ENCODE results near the gene GABRG1.

DNA sequence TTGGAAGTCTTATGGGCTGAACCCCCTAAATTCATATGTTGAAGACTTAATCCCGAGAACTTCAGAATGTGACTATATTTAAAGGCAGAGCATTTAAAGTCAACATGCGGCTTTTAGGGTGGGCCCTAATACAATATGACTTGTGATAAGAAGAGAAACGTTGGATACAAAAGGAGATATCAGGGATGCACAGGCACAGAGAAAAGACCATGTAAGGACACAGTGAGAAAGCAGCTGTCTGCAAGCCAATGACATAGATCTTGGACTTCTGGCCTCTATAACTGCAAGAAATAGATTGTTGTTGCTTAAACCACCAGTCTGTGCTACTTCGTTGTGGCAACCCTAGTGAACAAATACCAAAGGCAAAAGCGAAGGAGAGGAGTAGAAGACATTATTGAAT, 42.2 kb downstream of the GABRG1 start:
- TF ChIP-seq, protein P1, sequence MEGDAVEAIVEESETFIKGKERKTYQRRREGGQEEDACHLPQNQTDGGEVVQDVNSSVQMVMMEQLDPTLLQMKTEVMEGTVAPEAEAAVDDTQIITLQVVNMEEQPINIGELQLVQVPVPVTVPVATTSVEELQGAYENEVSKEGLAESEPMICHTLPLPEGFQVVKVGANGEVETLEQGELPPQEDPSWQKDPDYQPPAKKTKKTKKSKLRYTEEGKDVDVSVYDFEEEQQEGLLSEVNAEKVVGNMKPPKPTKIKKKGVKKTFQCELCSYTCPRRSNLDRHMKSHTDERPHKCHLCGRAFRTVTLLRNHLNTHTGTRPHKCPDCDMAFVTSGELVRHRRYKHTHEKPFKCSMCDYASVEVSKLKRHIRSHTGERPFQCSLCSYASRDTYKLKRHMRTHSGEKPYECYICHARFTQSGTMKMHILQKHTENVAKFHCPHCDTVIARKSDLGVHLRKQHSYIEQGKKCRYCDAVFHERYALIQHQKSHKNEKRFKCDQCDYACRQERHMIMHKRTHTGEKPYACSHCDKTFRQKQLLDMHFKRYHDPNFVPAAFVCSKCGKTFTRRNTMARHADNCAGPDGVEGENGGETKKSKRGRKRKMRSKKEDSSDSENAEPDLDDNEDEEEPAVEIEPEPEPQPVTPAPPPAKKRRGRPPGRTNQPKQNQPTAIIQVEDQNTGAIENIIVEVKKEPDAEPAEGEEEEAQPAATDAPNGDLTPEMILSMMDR (IDR thresholded peaks at IDR 0.05) = no peak
- no peak for TF ChIP-seq POLR2A (IDR thresholded peaks at IDR 0.05)
